Uterus (tissue), 2 donors: ENCODE results near the gene DPP8.

Source experiments
- POLR2A ChIP-seq, 2 donors: fragments of 450-650 bp; IDR thresholded peaks; one replicate each; pipeline ENCODE4 v1.6.1; 2016; ENCODE audit warnings: antibody characterized with exemption in 2 of 2, mild to moderate bottlenecking in 1 of 2, moderate library complexity in 1 of 2
- TF ChIP-seq, protein P1 (sequence below), 4 experiments: fragments of 200-600 bp in 2 of 4; fragments of 450-650 bp in 2 of 4; sonication (generic) in 2 of 4; IDR thresholded peaks; one replicate each; pipeline ENCODE4 v1.5.1; 2016 to 2019; ENCODE audit warnings: antibody characterized with exemption in 4 of 4, mild to moderate bottlenecking in 2 of 4, moderate library complexity in 1 of 4

DNA sequence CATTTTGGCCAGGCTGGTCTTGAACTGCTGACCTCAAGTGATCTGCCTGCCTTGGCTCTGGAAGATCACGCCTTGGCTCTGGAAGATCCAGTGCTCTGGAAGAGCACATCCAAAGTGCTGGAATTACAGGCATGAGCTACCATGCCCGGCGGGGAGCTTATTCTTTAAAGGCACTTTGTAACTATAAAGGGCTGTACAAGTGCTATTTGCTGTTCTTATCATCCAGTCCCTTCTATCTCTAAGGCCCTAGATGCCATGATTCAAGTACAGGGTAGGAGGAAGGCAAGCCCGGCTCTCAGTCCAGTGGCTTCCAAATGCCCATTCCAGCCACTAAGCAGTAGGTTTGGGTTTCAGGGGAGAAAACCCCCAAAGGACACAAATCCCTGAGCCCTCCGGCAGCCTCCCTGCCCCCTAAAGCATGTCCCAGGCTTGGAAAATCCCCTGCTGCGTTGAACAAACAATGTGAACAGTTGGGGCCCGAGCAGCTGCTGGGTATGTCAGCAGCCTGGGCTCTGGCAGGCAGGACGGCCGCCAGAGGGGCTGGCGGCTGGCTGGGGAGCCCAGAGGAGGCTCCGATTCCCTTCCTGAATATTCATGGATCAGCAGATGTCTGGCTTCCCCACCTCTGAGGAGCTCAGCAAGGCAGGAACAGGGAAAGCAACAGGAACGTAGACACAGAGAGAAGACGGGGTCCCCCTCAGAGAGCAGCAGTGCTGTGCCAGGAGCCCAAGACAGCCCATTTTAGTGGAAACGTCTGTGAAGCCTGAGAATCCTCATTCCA lies 102.5 kb downstream of the DPP8 start:
- TF ChIP-seq, protein P1, sequence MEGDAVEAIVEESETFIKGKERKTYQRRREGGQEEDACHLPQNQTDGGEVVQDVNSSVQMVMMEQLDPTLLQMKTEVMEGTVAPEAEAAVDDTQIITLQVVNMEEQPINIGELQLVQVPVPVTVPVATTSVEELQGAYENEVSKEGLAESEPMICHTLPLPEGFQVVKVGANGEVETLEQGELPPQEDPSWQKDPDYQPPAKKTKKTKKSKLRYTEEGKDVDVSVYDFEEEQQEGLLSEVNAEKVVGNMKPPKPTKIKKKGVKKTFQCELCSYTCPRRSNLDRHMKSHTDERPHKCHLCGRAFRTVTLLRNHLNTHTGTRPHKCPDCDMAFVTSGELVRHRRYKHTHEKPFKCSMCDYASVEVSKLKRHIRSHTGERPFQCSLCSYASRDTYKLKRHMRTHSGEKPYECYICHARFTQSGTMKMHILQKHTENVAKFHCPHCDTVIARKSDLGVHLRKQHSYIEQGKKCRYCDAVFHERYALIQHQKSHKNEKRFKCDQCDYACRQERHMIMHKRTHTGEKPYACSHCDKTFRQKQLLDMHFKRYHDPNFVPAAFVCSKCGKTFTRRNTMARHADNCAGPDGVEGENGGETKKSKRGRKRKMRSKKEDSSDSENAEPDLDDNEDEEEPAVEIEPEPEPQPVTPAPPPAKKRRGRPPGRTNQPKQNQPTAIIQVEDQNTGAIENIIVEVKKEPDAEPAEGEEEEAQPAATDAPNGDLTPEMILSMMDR (IDR thresholded peaks at IDR 0.05) = no peak
- no peak for TF ChIP-seq POLR2A (IDR thresholded peaks at IDR 0.05)
